Measurements from ENCODE around the gene ZNF638.

The ZNF638 gene

GRCh38 chr2:71395471-71395870 is 63.9 kb downstream of the ZNF638 start:
- no peak overlapping the region for H3K4ac ChIP-seq (ENCODE audit: low read depth, low read length)
- H3K9ac ChIP-seq (ENCODE audit: low read length) = no peak overlapping the region
- no peak overlapping the region for H2BK12ac ChIP-seq (ENCODE audit: low read length)
- H3K23ac ChIP-seq (ENCODE audit: low read length) = no peak overlapping the region
- no peak overlapping the region for H4K91ac ChIP-seq (ENCODE audit: low read depth, low read length)
- no peaks in the 10 kb centered on the region for H3K27me3 ChIP-seq (ENCODE audit: insufficient read depth, low read length)
- H3K14ac ChIP-seq (ENCODE audit: low read length) = no peak overlapping the region
- no peak for DNase-seq
- no peak overlapping the region for H3K4me3 ChIP-seq (ENCODE audit: low read depth, low read length)
- no peak overlapping the region for H2AFZ ChIP-seq (ENCODE audit: insufficient read depth, low read length, poor library complexity)
- no peak overlapping the region for H4K8ac ChIP-seq (ENCODE audit: low read depth, low read length)
- H2AK5ac ChIP-seq (ENCODE audit: low read length) = no peak overlapping the region
- H3K27ac ChIP-seq (ENCODE audit: low read depth, low read length) = no peak overlapping the region
- H4K12ac ChIP-seq (ENCODE audit: low read depth, low read length) = no peak overlapping the region
- H3K79me2 ChIP-seq (ENCODE audit: control insufficient read depth, insufficient read depth, low read length, poor library complexity) = no peaks in the 10 kb centered on the region
- H3K4me2 ChIP-seq (ENCODE audit: low read length) = no peak overlapping the region
- H3K36me3 ChIP-seq (ENCODE audit: control insufficient read depth in 1 of 2, insufficient read depth in 2 of 2, low read length in 2 of 2) = peaks cover 19 to 36% of the 10 kb centered on the region in 2 experiments
- no peaks in the 10 kb centered on the region for H3K9me3 ChIP-seq (ENCODE audit: insufficient read depth, low read depth, low read length)
- WGBS (ENCODE audit: extremely low coverage, insufficient coverage, insufficient read length) = no CpG with 5 or more reads among the region's 10 CpGs
- H2BK120ac ChIP-seq (ENCODE audit: insufficient read depth, low read length, poor library complexity) = no peak overlapping the region
- no peak overlapping the region for H3K18ac ChIP-seq (ENCODE audit: low read length)
- no peaks in the 10 kb centered on the region for H3K79me1 ChIP-seq (ENCODE audit: low read length)
- H3K4me1 ChIP-seq (ENCODE audit: control insufficient read depth in 1 of 2, insufficient read depth in 2 of 2, low read length in 2 of 2) = no peaks in the 10 kb centered on the region
- no peak overlapping the region for H2BK5ac ChIP-seq (ENCODE audit: low read depth, low read length, poor library complexity)

DNA sequence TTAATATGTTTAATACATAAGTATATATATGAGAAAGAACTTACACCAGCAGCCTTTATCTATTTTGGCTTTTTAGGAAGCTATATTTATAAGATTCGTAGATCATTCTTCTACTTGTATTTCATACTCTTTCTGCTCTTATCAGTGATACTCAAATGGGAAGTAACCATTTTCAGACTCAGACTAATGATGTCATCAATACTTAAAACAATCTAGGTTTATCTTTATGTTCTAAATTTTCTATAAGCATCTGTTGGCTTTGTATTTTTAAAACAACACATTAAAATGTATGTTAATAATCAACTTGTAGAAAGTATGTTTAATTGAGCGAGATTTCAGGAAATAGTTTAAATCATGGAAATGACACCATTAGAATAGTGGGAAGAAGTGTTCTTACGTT is 70.8 kb downstream of the ZNF638 start:
- Histone ChIP-seq H2AK5ac (ENCODE audit: low read length) (no peak overlapping the region), H3K23ac (ENCODE audit: low read length) (no peak overlapping the region), H3K9me3 (ENCODE audit: insufficient read depth, low read depth, low read length) (no peaks in the 10 kb centered on the region), H3K79me1 (ENCODE audit: low read length) (no peaks in the 10 kb centered on the region), H3K27ac (ENCODE audit: low read depth, low read length) (no peak overlapping the region), H3K14ac (ENCODE audit: low read length) (no peak overlapping the region), H3K4me2 (ENCODE audit: low read length) (no peak overlapping the region), H3K27me3 (ENCODE audit: insufficient read depth, low read length) (no peaks in the 10 kb centered on the region), H3K36me3 (ENCODE audit: control insufficient read depth in 1 of 2, insufficient read depth in 2 of 2, low read length in 2 of 2) (peaks cover 9 to 12% of the 10 kb centered on the region in 2 experiments), H3K18ac (ENCODE audit: low read length) (no peak overlapping the region), H3K4me3 (ENCODE audit: low read depth, low read length) (no peak overlapping the region), H4K91ac (ENCODE audit: low read depth, low read length) (no peak overlapping the region), H3K79me2 (ENCODE audit: control insufficient read depth, insufficient read depth, low read length, poor library complexity) (no peaks in the 10 kb centered on the region), H4K8ac (ENCODE audit: low read depth, low read length) (no peak overlapping the region), H4K12ac (ENCODE audit: low read depth, low read length) (no peak overlapping the region), H2BK5ac (ENCODE audit: low read depth, low read length, poor library complexity) (no peak overlapping the region), H3K9ac (ENCODE audit: low read length) (no peak overlapping the region), H2BK120ac (ENCODE audit: insufficient read depth, low read length, poor library complexity) (no peak overlapping the region), H2BK12ac (ENCODE audit: low read length) (no peak overlapping the region), H3K4me1 (ENCODE audit: control insufficient read depth in 1 of 2, insufficient read depth in 2 of 2, low read length in 2 of 2) (no peaks in the 10 kb centered on the region), H3K4ac (ENCODE audit: low read depth, low read length) (no peak overlapping the region), H2AFZ (ENCODE audit: insufficient read depth, low read length, poor library complexity) (no peak overlapping the region)
- 100% methylated on average over 1 of the region's 3 CpGs for WGBS (ENCODE audit: extremely low coverage, insufficient coverage, insufficient read length)
- no peak for DNase-seq

GRCh38 chr2:71409611-71410010 is 78.0 kb downstream of the ZNF638 start:
- H3K9me3 ChIP-seq (ENCODE audit: insufficient read depth, low read depth, low read length) = no peaks in the 10 kb centered on the region
- H3K27ac ChIP-seq (ENCODE audit: low read depth, low read length) = no peak overlapping the region
- no peaks in the 10 kb centered on the region for H3K4me1 ChIP-seq (ENCODE audit: control insufficient read depth in 1 of 2, insufficient read depth in 2 of 2, low read length in 2 of 2)
- H3K4ac ChIP-seq (ENCODE audit: low read depth, low read length) = no peak overlapping the region
- H3K36me3 ChIP-seq (ENCODE audit: control insufficient read depth in 1 of 2, insufficient read depth in 2 of 2, low read length in 2 of 2) = peaks cover 5 to 9% of the 10 kb centered on the region in 2 experiments
- no peak overlapping the region for H3K4me3 ChIP-seq (ENCODE audit: low read depth, low read length)
- H3K27me3 ChIP-seq (ENCODE audit: insufficient read depth, low read length) = no peaks in the 10 kb centered on the region
- H2BK120ac ChIP-seq (ENCODE audit: insufficient read depth, low read length, poor library complexity) = no peak overlapping the region
- H4K8ac ChIP-seq (ENCODE audit: low read depth, low read length) = no peak overlapping the region
- no peak overlapping the region for H3K18ac ChIP-seq (ENCODE audit: low read length)
- H3K4me2 ChIP-seq (ENCODE audit: low read length) = no peak overlapping the region
- no peaks in the 10 kb centered on the region for H3K79me1 ChIP-seq (ENCODE audit: low read length)
- no peaks in the 10 kb centered on the region for H3K79me2 ChIP-seq (ENCODE audit: control insufficient read depth, insufficient read depth, low read length, poor library complexity)
- DNase-seq = no peak
- no peak overlapping the region for H3K9ac ChIP-seq (ENCODE audit: low read length)
- no peak overlapping the region for H2BK12ac ChIP-seq (ENCODE audit: low read length)
- H2BK5ac ChIP-seq (ENCODE audit: low read depth, low read length, poor library complexity) = no peak overlapping the region
- H2AK5ac ChIP-seq (ENCODE audit: low read length) = no peak overlapping the region
- H4K12ac ChIP-seq (ENCODE audit: low read depth, low read length) = no peak overlapping the region
- H2AFZ ChIP-seq (ENCODE audit: insufficient read depth, low read length, poor library complexity) = no peak overlapping the region
- no peak overlapping the region for H4K91ac ChIP-seq (ENCODE audit: low read depth, low read length)
- H3K14ac ChIP-seq (ENCODE audit: low read length) = no peak overlapping the region
- no peak overlapping the region for H3K23ac ChIP-seq (ENCODE audit: low read length)
- no CpG with 5 or more reads among the region's 3 CpGs for WGBS (ENCODE audit: extremely low coverage, insufficient coverage, insufficient read length)

- no peak overlapping the region for H3K27ac ChIP-seq (ENCODE audit: low read depth, low read length)
- no peak overlapping the region for H3K23ac ChIP-seq (ENCODE audit: low read length)
- H3K4ac ChIP-seq (ENCODE audit: low read depth, low read length) = no peak overlapping the region
- no peak overlapping the region for H3K14ac ChIP-seq (ENCODE audit: low read length)
- H3K36me3 ChIP-seq (ENCODE audit: control insufficient read depth in 1 of 2, insufficient read depth in 2 of 2, low read length in 2 of 2) = peaks cover 5 to 7% of the 10 kb centered on the region in 2 experiments
- no peaks in the 10 kb centered on the region for H3K9me3 ChIP-seq (ENCODE audit: insufficient read depth, low read depth, low read length)
- no peak overlapping the region for H3K4me2 ChIP-seq (ENCODE audit: low read length)
- no peak overlapping the region for H3K18ac ChIP-seq (ENCODE audit: low read length)
- no CpG with 5 or more reads among the region's 4 CpGs for WGBS (ENCODE audit: extremely low coverage, insufficient coverage, insufficient read length)
- DNase-seq = no peak
- H2BK5ac ChIP-seq (ENCODE audit: low read depth, low read length, poor library complexity) = no peak overlapping the region
- H4K91ac ChIP-seq (ENCODE audit: low read depth, low read length) = no peak overlapping the region
- H4K12ac ChIP-seq (ENCODE audit: low read depth, low read length) = no peak overlapping the region
- no peak overlapping the region for H2BK12ac ChIP-seq (ENCODE audit: low read length)
- no peak overlapping the region for H2BK120ac ChIP-seq (ENCODE audit: insufficient read depth, low read length, poor library complexity)
- no peak overlapping the region for H2AK5ac ChIP-seq (ENCODE audit: low read length)
- no peaks in the 10 kb centered on the region for H3K79me1 ChIP-seq (ENCODE audit: low read length)
- no peak overlapping the region for H3K4me3 ChIP-seq (ENCODE audit: low read depth, low read length)
- no peaks in the 10 kb centered on the region for H3K79me2 ChIP-seq (ENCODE audit: control insufficient read depth, insufficient read depth, low read length, poor library complexity)
- no peak overlapping the region for H4K8ac ChIP-seq (ENCODE audit: low read depth, low read length)
- H3K27me3 ChIP-seq (ENCODE audit: insufficient read depth, low read length) = no peaks in the 10 kb centered on the region
- H3K9ac ChIP-seq (ENCODE audit: low read length) = no peak overlapping the region
- no peak overlapping the region for H2AFZ ChIP-seq (ENCODE audit: insufficient read depth, low read length, poor library complexity)
- H3K4me1 ChIP-seq (ENCODE audit: control insufficient read depth in 1 of 2, insufficient read depth in 2 of 2, low read length in 2 of 2) = no peaks in the 10 kb centered on the region
These were observed 79.1 kb downstream of the ZNF638 start for GRCh38 chr2:71410696-71411095.
